Measurements from ENCODE around the gene C5orf47.

- TF ChIP-seq GATA3 (IDR thresholded peaks at IDR 0.05; ENCODE audit: low read depth, low read length): no peak
- no peak for TF ChIP-seq GATA2 (IDR thresholded peaks at IDR 0.05; ENCODE audit: low read depth, low read length)
Observed at GRCh38 chr5:173950829-173951228, 38.1 kb upstream of the C5orf47 start.
